HL-60 (cell line): Measurements from ENCODE around the gene FTO.

Source experiments
- DNase-seq, 2 experiments: peaks; one replicate each; pipeline ENCODE4 v3.0.0-alpha.2; 2010 to 2020; ENCODE audit warnings: low read depth in 1 of 2, low spot score in 1 of 2
- H3K27ac ChIP-seq: fragments of 250-450 bp; sonication (Bioruptor Pico); replicated peaks from 2 replicates; pipeline ENCODE4 v1.5.1; 2020; ENCODE audit warnings: mild to moderate bottlenecking, moderate library complexity
- H3K27me3 ChIP-seq: fragments of 250-450 bp; sonication (Bioruptor Pico); 2 replicates; pipeline ENCODE4 v1.5.1; 2021; ENCODE audit warnings: mild to moderate bottlenecking, moderate library complexity; ENCODE audit not compliant: insufficient read depth, poor library complexity, severe bottlenecking
- H3K4me3 ChIP-seq: replicated peaks from 2 replicates; pipeline ENCODE4 v1.5.1; 2011; ENCODE audit warnings: mild to moderate bottlenecking, control low read depth, low read length; ENCODE audit not compliant: insufficient read depth
- GABPA ChIP-seq: IDR thresholded peaks from 2 replicates; pipeline ENCODE4 v1.6.1; 2012; ENCODE audit warnings: low read depth
- POLR2AphosphoS5 ChIP-seq: IDR thresholded peaks from 2 replicates; pipeline ENCODE4 v1.6.1; 2012; ENCODE audit warnings: low read depth
- SPI1 ChIP-seq: IDR thresholded peaks from 2 replicates; pipeline ENCODE4 v1.6.1; 2012; ENCODE audit warnings: low read depth, mild to moderate bottlenecking, borderline replicate concordance
- TF ChIP-seq, protein P1 (sequence below): IDR thresholded peaks from 2 replicates; pipeline ENCODE4 v1.6.1; 2012; ENCODE audit warnings: low read depth; ENCODE audit not compliant: insufficient replicate concordance
- TF ChIP-seq, protein P2 (sequence below): IDR thresholded peaks from one replicate; pipeline ENCODE4 v1.5.1; 2011; ENCODE audit warnings: low read length, control low read depth, inconsistent platforms; ENCODE audit not compliant: insufficient read depth

FTO gene

GRCh38 chr16:53908731-53909130 is 204.8 kb downstream of the FTO start:
- Histone ChIP-seq H3K27ac (no peak overlapping the region), H3K27me3 (no peaks in the 10 kb centered on the region), H3K4me3 (no peak overlapping the region)
- no peak for DNase-seq
- TF ChIP-seq, protein P1, sequence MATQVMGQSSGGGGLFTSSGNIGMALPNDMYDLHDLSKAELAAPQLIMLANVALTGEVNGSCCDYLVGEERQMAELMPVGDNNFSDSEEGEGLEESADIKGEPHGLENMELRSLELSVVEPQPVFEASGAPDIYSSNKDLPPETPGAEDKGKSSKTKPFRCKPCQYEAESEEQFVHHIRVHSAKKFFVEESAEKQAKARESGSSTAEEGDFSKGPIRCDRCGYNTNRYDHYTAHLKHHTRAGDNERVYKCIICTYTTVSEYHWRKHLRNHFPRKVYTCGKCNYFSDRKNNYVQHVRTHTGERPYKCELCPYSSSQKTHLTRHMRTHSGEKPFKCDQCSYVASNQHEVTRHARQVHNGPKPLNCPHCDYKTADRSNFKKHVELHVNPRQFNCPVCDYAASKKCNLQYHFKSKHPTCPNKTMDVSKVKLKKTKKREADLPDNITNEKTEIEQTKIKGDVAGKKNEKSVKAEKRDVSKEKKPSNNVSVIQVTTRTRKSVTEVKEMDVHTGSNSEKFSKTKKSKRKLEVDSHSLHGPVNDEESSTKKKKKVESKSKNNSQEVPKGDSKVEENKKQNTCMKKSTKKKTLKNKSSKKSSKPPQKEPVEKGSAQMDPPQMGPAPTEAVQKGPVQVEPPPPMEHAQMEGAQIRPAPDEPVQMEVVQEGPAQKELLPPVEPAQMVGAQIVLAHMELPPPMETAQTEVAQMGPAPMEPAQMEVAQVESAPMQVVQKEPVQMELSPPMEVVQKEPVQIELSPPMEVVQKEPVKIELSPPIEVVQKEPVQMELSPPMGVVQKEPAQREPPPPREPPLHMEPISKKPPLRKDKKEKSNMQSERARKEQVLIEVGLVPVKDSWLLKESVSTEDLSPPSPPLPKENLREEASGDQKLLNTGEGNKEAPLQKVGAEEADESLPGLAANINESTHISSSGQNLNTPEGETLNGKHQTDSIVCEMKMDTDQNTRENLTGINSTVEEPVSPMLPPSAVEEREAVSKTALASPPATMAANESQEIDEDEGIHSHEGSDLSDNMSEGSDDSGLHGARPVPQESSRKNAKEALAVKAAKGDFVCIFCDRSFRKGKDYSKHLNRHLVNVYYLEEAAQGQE: no peak
- TF ChIP-seq POLR2AphosphoS5 (no peak), SPI1 (no peak), GABPA (no peak)
- TF ChIP-seq, protein P2, sequence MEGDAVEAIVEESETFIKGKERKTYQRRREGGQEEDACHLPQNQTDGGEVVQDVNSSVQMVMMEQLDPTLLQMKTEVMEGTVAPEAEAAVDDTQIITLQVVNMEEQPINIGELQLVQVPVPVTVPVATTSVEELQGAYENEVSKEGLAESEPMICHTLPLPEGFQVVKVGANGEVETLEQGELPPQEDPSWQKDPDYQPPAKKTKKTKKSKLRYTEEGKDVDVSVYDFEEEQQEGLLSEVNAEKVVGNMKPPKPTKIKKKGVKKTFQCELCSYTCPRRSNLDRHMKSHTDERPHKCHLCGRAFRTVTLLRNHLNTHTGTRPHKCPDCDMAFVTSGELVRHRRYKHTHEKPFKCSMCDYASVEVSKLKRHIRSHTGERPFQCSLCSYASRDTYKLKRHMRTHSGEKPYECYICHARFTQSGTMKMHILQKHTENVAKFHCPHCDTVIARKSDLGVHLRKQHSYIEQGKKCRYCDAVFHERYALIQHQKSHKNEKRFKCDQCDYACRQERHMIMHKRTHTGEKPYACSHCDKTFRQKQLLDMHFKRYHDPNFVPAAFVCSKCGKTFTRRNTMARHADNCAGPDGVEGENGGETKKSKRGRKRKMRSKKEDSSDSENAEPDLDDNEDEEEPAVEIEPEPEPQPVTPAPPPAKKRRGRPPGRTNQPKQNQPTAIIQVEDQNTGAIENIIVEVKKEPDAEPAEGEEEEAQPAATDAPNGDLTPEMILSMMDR: no peak

DNA sequence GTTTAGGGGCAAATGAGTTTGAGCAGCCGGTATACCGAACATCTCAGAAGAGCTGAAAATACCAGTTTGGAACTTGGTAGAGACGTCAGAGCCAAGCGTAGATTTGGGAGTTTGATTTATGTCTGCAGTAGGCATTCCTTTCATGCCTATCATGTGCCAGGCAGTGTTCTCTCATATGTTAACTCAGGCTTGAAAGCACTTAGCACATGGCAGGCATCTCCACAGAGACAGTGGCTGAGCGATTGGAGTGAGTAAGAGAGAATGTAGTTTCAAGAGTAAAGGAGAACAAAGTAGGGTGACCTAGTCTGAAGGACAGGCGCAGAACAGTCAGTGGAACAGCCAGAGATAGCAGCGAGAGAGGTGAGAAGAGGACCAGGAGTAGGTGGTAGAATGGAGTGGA is 207.0 kb downstream of the FTO start:
- no peak overlapping the region for H3K4me3 ChIP-seq
- no peak for DNase-seq
- no peak overlapping the region for H3K27ac ChIP-seq
- H3K27me3 ChIP-seq: no peaks in the 10 kb centered on the region
- TF ChIP-seq SPI1 (no peak), GABPA (no peak), POLR2AphosphoS5 (no peak)
- TF ChIP-seq, protein P1: no peak
- TF ChIP-seq, protein P2: no peak

DNA sequence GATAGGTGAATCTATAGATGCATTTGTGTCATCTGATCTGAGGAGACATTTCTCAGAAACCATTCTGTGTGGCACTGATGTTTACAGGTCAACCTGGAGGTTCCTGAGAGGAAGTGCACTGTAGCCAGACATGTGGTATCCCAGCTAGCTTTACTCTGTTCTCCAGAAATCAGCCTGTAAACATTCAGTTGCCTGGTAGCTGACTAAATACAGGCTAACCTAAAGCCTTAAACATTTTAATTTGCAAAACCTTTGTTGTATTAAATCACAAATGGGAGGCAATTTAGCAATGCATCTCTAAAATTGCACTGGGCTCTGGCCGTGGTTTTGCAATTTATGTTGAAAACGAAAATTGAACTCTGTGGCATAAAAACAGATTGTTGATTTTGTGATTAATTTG is 207.6 kb downstream of the FTO start:
- TF ChIP-seq SPI1 (peak; percentile 63; the same call in 1 of the 2 replicates), POLR2AphosphoS5 (no peak)
- no peak for DNase-seq
- H3K27ac ChIP-seq: no peak overlapping the region
- H3K4me3 ChIP-seq: no peak overlapping the region
- H3K27me3 ChIP-seq: no peaks in the 10 kb centered on the region

- TF ChIP-seq, protein P1: no peak
- no peak for TF ChIP-seq GABPA
- TF ChIP-seq SPI1: no peak
- no peak for TF ChIP-seq POLR2AphosphoS5
- TF ChIP-seq, protein P2: no peak
- Histone ChIP-seq H3K4me3 (no peak overlapping the region), H3K27ac (no peak overlapping the region), H3K27me3 (no peaks in the 10 kb centered on the region)
- DNase-seq: no peak
Observed at GRCh38 chr16:53912155-53912554, 208.2 kb downstream of the FTO start.
